Measurements from ENCODE around the gene ERP27. TPM values are rescaled to one million over a fixed set of nuclear protein-coding genes. Genes with fewer than 3 reads are reported as not detected.

Gene ERP27
- total RNA-seq, 1 donor from 2014 or later: 0.13 TPM

DNA sequence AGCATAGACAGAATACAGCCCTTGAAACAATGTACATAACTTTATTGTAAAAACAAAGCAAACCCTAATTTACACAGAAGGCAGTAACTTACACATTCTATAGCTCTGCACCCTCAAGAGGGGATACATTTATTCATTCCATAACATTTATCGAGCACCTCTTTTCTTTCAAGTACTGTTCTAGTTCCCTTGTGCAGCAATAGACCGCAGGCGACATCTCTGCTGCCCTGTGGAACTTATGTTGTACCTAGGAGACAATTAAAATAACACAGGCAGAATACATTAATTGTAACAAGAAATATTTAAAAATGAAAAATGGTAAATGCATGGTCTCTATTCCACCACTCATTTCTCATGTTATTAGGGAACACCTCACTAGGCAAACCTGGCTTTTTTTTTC is 24.5 kb upstream of the ERP27 start:
- no peaks in the 10 kb centered on the region for H3K36me3 ChIP-seq (ENCODE audit: control insufficient read depth, insufficient read depth, low read length)
- TF ChIP-seq, protein P1, sequence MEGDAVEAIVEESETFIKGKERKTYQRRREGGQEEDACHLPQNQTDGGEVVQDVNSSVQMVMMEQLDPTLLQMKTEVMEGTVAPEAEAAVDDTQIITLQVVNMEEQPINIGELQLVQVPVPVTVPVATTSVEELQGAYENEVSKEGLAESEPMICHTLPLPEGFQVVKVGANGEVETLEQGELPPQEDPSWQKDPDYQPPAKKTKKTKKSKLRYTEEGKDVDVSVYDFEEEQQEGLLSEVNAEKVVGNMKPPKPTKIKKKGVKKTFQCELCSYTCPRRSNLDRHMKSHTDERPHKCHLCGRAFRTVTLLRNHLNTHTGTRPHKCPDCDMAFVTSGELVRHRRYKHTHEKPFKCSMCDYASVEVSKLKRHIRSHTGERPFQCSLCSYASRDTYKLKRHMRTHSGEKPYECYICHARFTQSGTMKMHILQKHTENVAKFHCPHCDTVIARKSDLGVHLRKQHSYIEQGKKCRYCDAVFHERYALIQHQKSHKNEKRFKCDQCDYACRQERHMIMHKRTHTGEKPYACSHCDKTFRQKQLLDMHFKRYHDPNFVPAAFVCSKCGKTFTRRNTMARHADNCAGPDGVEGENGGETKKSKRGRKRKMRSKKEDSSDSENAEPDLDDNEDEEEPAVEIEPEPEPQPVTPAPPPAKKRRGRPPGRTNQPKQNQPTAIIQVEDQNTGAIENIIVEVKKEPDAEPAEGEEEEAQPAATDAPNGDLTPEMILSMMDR (IDR thresholded peaks at IDR 0.05; ENCODE audit: insufficient read depth, low read length, poor library complexity, severe bottlenecking): no peak
- H3K27me3 ChIP-seq (ENCODE audit: control insufficient read depth, insufficient read depth, low read length): no peaks in the 10 kb centered on the region
- no peak for DNase-seq (ENCODE audit: low read depth)
- no peak overlapping the region for H3K4me3 ChIP-seq (ENCODE audit: low read depth, low read length)

DNA sequence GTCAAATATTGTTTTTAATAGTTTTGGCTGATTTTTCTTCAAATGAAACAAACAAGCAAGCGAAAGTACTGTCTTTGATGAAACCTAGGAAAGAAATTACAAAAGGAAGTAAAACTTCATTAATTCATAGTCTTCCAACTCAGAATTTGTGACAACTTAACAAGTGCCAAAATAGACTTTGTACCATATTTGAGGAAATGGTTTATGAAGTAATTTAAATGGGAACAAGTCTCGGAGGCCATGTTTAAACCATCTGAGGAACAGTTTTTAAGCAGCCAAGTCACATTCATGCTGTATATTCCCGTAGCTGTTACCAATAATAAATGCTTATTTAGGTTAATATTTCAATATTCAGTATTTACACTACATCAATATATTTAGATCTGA is 23.8 kb upstream of the ERP27 start:
- TF ChIP-seq, protein P1 (IDR thresholded peaks at IDR 0.05; ENCODE audit: insufficient read depth, low read length, poor library complexity, severe bottlenecking): no peak
- Histone ChIP-seq H3K36me3 (ENCODE audit: control insufficient read depth, insufficient read depth, low read length) (no peaks in the 10 kb centered on the region), H3K4me3 (ENCODE audit: low read depth, low read length) (no peak overlapping the region), H3K27me3 (ENCODE audit: control insufficient read depth, insufficient read depth, low read length) (no peaks in the 10 kb centered on the region)
- DNase-seq (ENCODE audit: low read depth): no peak

DNA sequence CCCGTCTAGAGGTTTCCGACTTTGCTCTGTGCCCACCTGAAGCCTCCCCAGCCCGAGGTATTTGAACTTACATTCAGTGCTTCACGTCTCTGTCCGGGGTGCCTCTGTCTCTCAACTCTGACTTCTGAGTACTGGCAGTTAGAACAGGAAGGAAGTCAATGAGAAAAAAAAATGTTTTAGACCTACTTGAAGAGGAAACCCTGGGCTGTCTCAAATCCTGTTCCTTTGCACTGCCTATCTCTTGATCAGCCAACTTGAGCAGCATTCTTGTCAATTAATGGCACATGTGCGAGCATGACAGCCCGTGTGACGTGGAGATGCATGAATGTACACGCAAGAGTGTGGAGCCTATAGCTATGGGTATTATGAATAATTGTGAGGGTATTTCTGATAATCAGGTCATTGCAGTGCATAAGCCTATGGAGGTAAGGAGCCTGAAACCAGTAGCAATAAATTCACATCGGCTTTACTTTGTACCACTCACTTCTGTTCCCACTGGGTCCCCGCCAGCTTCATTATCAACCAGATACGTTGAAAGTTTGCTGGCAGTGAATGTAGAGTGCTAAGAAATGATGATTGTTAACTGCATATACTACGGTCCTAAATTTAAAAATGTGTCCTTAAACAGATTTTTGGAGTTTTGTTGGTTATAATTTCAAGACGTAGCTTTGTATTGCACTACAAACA is 23.3 kb upstream of the ERP27 start, which contains the start of gene ARHGDIB:
ARHGDIB (minus strand) TSS at position 136 of the 687 bp plus-strand sequence. CDS start 10,889 bp downstream, outside the sequence.
- Histone ChIP-seq H3K36me3 (ENCODE audit: control insufficient read depth, insufficient read depth, low read length) (no peaks in the 10 kb centered on the region), H3K4me3 (ENCODE audit: low read depth, low read length) (no peak within 1 kb of the TSS), H3K27me3 (ENCODE audit: control insufficient read depth, insufficient read depth, low read length) (no peaks in the 10 kb centered on the region)
- DNase-seq (ENCODE audit: low read depth): no peak
- TF ChIP-seq, protein P1 (IDR thresholded peaks at IDR 0.05; ENCODE audit: insufficient read depth, low read length, poor library complexity, severe bottlenecking): no peak

DNA sequence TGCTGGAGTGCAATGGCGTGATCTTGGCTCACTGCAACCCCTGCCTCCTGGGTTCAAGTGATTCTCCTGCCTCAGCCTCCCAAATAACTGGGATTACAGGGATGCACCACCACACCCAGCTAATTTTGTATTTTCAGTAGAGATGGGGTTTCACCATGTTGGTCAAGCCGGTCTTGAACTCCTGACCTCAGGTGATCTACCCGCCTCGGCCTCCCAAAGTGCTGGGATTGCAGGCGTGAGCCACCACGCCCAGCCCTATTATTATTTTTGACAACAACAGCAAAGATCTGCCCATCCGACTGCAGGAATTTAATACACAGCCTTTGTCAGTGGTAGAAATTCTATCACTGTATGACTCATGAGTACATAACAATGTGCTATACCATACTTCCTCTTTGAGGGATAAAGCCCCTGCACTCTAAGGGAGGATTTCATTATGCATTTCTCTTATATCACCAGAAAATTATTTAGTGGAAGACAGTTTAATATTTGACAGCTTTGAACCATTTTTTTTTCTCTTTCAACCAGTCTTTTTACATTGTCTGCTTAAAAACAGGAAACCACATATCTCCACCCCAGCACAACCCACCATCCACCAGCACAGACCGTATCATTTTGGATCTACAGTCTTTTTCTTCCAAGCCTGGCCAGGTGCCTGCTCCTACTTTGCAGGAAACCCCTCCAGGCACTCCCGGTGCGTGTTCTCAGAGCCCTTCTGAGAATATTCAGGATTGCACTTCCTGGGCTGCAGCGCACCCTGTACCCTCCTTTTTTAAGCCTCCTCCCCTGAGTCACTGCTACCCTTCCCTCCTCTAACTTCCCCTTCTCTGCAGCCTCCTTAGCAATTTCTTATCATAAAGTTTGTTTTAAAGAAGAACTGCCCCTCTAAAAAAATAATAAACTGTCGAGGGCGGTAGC is 22.5 kb upstream of the ERP27 start:
- Histone ChIP-seq H3K36me3 (ENCODE audit: control insufficient read depth, insufficient read depth, low read length) (no peaks in the 10 kb centered on the region), H3K27me3 (ENCODE audit: control insufficient read depth, insufficient read depth, low read length) (no peaks in the 10 kb centered on the region), H3K4me3 (ENCODE audit: low read depth, low read length) (no peak overlapping the region)
- TF ChIP-seq, protein P1 (IDR thresholded peaks at IDR 0.05; ENCODE audit: insufficient read depth, low read length, poor library complexity, severe bottlenecking): no peak
- no peak for DNase-seq (ENCODE audit: low read depth)

DNA sequence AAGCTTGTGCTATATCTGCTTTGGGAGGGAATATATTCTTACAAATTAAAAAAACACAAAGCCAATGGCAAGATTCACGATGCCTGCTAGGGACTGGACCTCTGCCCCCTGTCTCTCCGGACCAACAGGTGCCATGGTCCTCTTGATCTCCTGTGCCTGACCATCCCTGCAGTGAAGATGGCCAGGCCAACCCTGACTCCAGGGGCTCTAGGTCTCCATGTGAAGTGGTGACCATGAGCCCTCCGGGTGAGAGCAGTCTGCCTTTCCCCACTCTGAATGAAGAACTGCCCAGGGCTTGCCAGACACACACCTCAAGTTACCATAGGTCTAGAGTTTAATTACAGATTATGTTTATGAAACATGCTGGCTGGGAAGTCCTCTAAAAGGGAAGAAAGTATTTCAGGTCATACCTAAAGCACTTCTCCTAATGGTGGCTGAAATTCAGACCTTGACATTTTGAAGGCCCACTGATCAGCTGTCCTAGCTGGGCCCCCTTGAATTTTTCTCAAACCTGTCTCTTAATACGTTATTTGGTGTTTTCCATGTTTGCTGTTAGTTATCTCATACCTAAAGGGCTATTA is 21.7 kb upstream of the ERP27 start:
- TF ChIP-seq, protein P1 (IDR thresholded peaks at IDR 0.05; ENCODE audit: insufficient read depth, low read length, poor library complexity, severe bottlenecking): no peak
- Histone ChIP-seq H3K27me3 (ENCODE audit: control insufficient read depth, insufficient read depth, low read length) (no peaks in the 10 kb centered on the region), H3K4me3 (ENCODE audit: low read depth, low read length) (no peak overlapping the region), H3K36me3 (ENCODE audit: control insufficient read depth, insufficient read depth, low read length) (no peaks in the 10 kb centered on the region)
- no peak for DNase-seq (ENCODE audit: low read depth)
